ENCODE data around the gene WDR93.
"Not testable (repeated sequence)": the region's sequence is repeated elsewhere in the genome, so short reads cannot be mapped to it uniquely, and the experiment has no call there.

Gene WDR93

GRCh38 chr15:89664441-89665350 lies 25.9 kb upstream of the WDR93 start:
- DNase-seq = peak; percentile 67

GRCh38 chr15:89665449-89666181 lies 25.0 kb upstream of the WDR93 start:
- DNase-seq = no peak

- DNase-seq = no peak
Observed at GRCh38 chr15:89666184-89666857, 24.3 kb upstream of the WDR93 start.

- DNase-seq = no peak
Observed at GRCh38 chr15:89666858-89667705, 23.5 kb upstream of the WDR93 start.

GRCh38 chr15:89667706-89667960 lies 23.0 kb upstream of the WDR93 start:
- no peak for DNase-seq

DNA sequence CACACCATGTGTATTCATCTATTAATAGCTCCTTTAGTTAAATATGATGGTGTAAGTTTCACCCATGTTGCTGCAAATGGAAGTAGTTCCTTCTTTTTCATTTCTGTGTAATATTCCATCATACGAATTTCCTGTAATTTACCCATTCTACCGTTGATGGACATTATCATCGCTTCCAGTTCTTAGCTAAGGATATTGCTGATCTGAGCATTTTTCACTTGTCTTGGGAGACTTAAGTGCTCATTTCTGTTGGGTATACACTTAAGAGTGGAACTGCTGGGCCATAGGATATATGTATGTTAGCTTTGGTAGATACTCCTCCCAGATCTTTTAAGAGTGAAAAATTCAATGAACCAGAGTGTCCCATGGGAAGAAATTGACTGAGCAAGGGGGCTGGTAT lies 22.4 kb upstream of the WDR93 start:
- DNase-seq = no peak

DNA sequence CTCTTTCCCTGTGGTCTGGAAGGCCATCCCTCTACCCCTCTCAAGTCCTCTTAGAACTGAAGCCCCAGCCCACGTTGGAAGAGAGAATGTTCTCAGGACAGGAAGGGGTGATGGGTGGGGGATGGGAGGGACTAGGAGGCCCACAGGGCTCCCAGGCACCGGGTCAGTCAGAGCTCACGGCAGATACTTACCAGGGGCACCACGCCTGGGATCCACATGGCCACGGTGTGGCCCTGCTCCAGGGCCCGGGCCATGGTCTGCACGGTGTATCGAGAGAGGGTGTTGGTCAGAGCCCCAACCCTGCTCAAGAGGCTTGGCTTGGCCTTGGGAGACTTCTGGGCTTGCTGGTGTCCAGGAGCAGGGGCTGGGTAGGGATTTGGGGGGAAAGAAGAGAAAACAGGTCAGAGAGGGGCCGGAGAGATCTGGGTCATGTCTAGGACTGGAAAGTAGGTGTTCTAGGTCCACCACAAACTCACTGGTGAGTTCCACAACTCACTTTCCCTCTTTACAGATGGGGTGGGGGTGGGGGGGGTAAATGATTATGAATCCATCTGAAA lies 21.2 kb upstream of the WDR93 start:
- DNase-seq = no peak

DNA sequence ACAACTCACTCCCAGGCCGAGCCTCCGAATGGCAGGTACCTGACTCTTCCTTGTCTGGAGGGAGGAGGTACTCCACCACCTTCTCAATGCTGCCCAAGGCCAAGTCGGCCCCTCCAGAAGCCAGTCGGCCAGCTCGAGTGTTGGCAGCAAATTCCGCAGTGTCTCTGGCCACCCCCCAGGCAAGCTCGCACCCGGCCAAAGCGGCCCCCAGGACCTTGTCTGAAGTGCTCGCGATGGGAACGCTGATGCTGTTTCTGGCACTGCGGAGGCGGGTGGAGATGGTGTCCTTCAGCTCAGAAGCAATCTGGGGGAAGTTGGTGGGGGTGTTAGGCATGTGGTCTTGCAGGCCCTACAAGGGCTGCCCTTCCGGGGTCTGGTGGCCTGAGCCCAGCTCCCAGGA lies 20.7 kb upstream of the WDR93 start:
- no peak for DNase-seq

- DNase-seq = no peak
Observed at GRCh38 chr15:89670971-89671560, 19.5 kb upstream of the WDR93 start.

GRCh38 chr15:89671687-89672086 lies 18.9 kb upstream of the WDR93 start:
- DNase-seq = no peak

GRCh38 chr15:89672221-89673164 lies 18.1 kb upstream of the WDR93 start:
- no peak for DNase-seq

GRCh38 chr15:89673165-89673512 lies 17.5 kb upstream of the WDR93 start:
- DNase-seq = no peak

- no peak for DNase-seq
Observed at GRCh38 chr15:89674526-89674925, 16.1 kb upstream of the WDR93 start.

GRCh38 chr15:89675606-89676005 lies 15.0 kb upstream of the WDR93 start:
- no peak for DNase-seq

DNA sequence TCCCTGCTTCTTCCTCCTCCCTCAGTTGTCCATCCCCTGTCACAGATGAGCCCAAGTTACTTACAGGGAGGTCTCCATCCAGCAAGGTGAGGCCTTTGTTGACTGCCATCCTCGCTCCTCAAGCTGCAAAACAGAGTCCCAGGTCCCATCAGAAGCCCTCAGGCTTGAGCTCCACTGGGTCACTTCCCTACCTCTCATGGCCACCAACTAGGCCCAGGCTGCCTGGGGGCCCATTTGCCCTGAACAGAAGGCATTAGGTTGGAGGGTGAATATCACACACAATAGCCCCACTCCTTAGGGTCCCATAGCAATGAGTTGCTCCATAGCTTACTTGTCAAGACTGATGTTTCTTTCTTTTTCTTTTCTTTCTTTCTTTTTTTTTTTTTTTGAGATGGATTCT lies 13.2 kb upstream of the WDR93 start:
- no peak for DNase-seq

DNA sequence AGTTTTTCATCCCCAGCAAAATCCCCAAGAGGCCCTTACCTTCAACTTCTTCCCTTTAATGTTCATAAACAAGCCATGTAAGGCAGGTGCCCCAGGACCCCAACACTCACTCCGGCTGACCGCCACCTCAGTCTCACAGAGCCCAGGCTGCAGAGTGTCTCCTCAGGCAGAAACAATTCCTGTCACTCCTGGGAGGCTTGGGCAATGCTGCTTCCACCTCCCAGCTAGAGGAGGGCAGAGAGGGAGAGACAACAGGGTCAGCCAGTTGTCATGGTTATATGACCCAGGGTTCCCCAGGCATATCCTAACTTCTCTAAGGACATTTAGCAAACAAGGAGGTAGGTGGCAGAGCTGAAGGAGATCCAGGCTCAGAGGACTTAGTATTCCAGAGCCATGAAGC lies 11.4 kb upstream of the WDR93 start, which contains the start of gene PLIN1:
Gene PLIN1 (minus strand): TSS at position 156 of the 400 bp plus-strand sequence. CDS start 1,878 bp downstream, outside the sequence.
- DNase-seq = no peak

GRCh38 chr15:89680282-89680873 lies 10.2 kb upstream of the WDR93 start:
- no peak for DNase-seq

DNA sequence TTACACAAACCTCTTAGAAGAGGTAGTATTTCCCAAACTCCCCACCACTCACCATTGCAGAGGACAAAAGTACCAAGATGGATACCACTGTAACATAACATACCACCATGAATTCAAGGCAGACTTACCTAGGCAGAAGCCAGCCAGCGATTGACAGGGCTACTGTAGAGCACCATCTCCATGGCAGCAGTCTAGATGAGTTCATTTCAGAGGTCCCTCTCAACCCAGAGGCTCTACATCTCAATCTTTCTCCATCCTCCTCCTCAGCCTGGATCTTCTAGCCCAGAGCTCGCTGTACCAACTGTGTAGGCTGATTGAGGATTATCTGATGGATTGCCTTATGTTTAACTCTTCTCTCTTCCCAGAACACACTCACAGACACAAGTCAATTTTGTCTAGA lies 9.5 kb upstream of the WDR93 start:
- no peak for DNase-seq

- DNase-seq = no peak
Observed at GRCh38 chr15:89685995-89686394, 4.6 kb upstream of the WDR93 start.

GRCh38 chr15:89686522-89686921 lies 4.1 kb upstream of the WDR93 start:
- no peak for DNase-seq

DNA sequence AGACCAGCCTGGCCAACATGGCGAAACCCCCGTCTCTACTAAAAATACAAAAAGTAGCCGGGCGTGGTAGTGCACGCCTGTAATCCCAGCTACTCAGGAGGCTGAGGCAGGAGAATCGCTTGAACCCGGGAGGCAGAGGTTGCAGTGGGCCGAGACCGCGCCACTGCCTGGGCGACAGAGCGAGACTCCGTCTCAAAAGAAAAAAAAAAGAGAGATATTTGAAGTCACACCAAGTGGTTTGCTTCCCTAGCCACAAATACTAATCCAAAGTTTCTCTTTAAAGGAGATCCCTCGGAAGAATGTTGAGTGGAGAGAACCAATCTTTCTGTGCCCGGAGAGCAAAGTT lies 708 bp upstream of the WDR93 start:
- DNase-seq = not testable (repeated sequence)
